OCI-LY7 (cell line): Measurements from ENCODE around the gene POGLUT3. TPM values are rescaled to one million over a fixed set of nuclear protein-coding genes. Genes with fewer than 3 reads are reported as not detected.

Source experiments
- BruUV-seq: library from RNA; stranded (reverse); fragments of 400-500 nt; replicated peaks from 2 replicates; lab custom pipeline; 2021; lab: Mats Ljungman, UMichigan
- CTCF ChIA-PET: fragments of 300-600 bp; sonication (Branson Sonifier 250); formaldehyde crosslinking; loops from one replicate; lab custom pipeline; 2022; ENCODE audit warnings: antibody characterized with exemption; ENCODE audit not compliant: unreplicated experiment; lab: Charles Lee
- POLR2A ChIA-PET: fragments of 300-600 bp; sonication (Branson Sonifier 250); formaldehyde crosslinking; loops from one replicate; lab custom pipeline; 2022; ENCODE audit warnings: antibody characterized with exemption; lab: Charles Lee
- DNase-seq: peaks from one replicate; pipeline ENCODE4 v3.0.0-alpha.2; 2015; ENCODE audit warnings: low spot score
- H2AFZ ChIP-seq: fragments of 200-600 bp; sonication (generic), shearing (Covaris generic); 2 replicates; pipeline ENCODE4 v1.6.1; 2014; ENCODE audit warnings: mild to moderate bottlenecking, antibody characterized with exemption, low read length, moderate library complexity
- H3K27ac ChIP-seq: fragments of 200-600 bp; sonication (generic); 2 replicates; pipeline ENCODE4 v1.5.1; 2014; ENCODE audit warnings: mixed run types, low read depth, mild to moderate bottlenecking, moderate library complexity, low read length, inconsistent platforms; ENCODE audit not compliant: poor library complexity, severe bottlenecking
- H3K36me3 ChIP-seq: fragments of 200-600 bp; sonication (generic); 2 replicates; pipeline ENCODE4 v1.6.1; 2014; ENCODE audit warnings: mild to moderate bottlenecking, antibody characterized with exemption, low read length, moderate library complexity, mixed read lengths; ENCODE audit not compliant: insufficient read depth
- H3K4me1 ChIP-seq: fragments of 200-600 bp; sonication (generic); 2 replicates; pipeline ENCODE4 v1.5.1; 2014; ENCODE audit warnings: mild to moderate bottlenecking, low read length; ENCODE audit not compliant: insufficient read depth, poor library complexity, severe bottlenecking
- H3K4me2 ChIP-seq: fragments of 200-600 bp; sonication (generic); 2 replicates; pipeline ENCODE4 v1.6.1; 2014; ENCODE audit warnings: mild to moderate bottlenecking, low read length
- H3K4me3 ChIP-seq: fragments of 200-600 bp; sonication (generic); 2 replicates; pipeline ENCODE4 v1.5.1; 2014; ENCODE audit warnings: mild to moderate bottlenecking, low read depth, low read length; ENCODE audit not compliant: poor library complexity, severe bottlenecking
- H3K79me2 ChIP-seq: fragments of 200-600 bp; sonication (generic); 2 replicates; pipeline ENCODE4 v1.6.1; 2016; ENCODE audit warnings: low read depth, mild to moderate bottlenecking, low read length, moderate library complexity, mixed read lengths; ENCODE audit not compliant: insufficient read depth
- H3K9me2 ChIP-seq: fragments of 200-600 bp; sonication (generic); 2 replicates; pipeline ENCODE4 v1.6.1; 2016; ENCODE audit warnings: mild to moderate bottlenecking, low read length, mixed read lengths; ENCODE audit not compliant: insufficient read depth
- H3K9me3 ChIP-seq: fragments of 200-600 bp; sonication (generic); 2 replicates; pipeline ENCODE4 v1.6.1; 2014; ENCODE audit warnings: mild to moderate bottlenecking, mixed run types, low read length, mixed read lengths
- H4K20me1 ChIP-seq: fragments of 200-600 bp; sonication (generic); 2 replicates; pipeline ENCODE4 v1.6.1; 2014; ENCODE audit warnings: mild to moderate bottlenecking, antibody characterized with exemption, low read length, moderate library complexity, mixed read lengths; ENCODE audit not compliant: insufficient read depth
- CTCF ChIP-seq: fragments of 200-600 bp; sonication (generic); conservative IDR thresholded peaks from 2 replicates; pipeline ENCODE4 v1.5.1; 2014; ENCODE audit warnings: mild to moderate bottlenecking, antibody characterized with exemption, low read length, moderate library complexity, mixed read lengths
- EZH2phosphoT487 ChIP-seq: fragments of 200-600 bp; sonication (generic); IDR thresholded peaks from 2 replicates; pipeline ENCODE4 v1.6.1; 2018; ENCODE audit warnings: low read depth, borderline replicate concordance, mild to moderate bottlenecking, mixed run types, antibody characterized with exemption, low read length, moderate library complexity, mixed read lengths
- intact Hi-C: fragments of 100-400 bp; cut with micrococcal nuclease; formaldehyde crosslinking; loops from one replicate; pipeline ENCODE4 v1.10.0; 2022; ENCODE audit not compliant: unreplicated experiment
- total RNA-seq, 2 experiments: library from RNA; depleted of rRNA in 1 of 2; stranded (reverse); fragments of >200 nt in 1 of 2; shearing (Covaris generic) in 1 of 2; gene quantifications; 2 replicates each; pipeline ENCODE4 v1.2.3, GENCODE V29; 2014 to 2022

The POGLUT3 gene
- total RNA-seq, 2 experiments from 2014 or later: not detected

- H3K9me3 ChIP-seq: no peaks in the 10 kb centered on the region
- H3K79me2 ChIP-seq: no peaks in the 10 kb centered on the region
- intact Hi-C loops: no loop called here
- H4K20me1 ChIP-seq: no peaks in the 10 kb centered on the region
- H3K36me3 ChIP-seq: no peaks in the 10 kb centered on the region
- ChIA-PET POLR2A (no interaction called here), CTCF (no interaction called here)
- H2AFZ ChIP-seq: no peak overlapping the region
- no TSS peak for BruUV-seq
- H3K4me3 ChIP-seq: no peak overlapping the region
- no peak for DNase-seq
- no peaks in the 10 kb centered on the region for H3K9me2 ChIP-seq
- no peak overlapping the region for H3K4me2 ChIP-seq
- TF ChIP-seq CTCF: no peak
- H3K4me1 ChIP-seq: peaks cover 4% of the 10 kb centered on the region
- H3K27ac ChIP-seq: no peak overlapping the region
Measured at GRCh38 chr11:108472681-108473080, 25.5 kb downstream of the POGLUT3 start.

GRCh38 chr11:108468478-108468864 lies 29.7 kb downstream of the POGLUT3 start:
- H3K4me2 ChIP-seq: no peak overlapping the region
- POLR2A ChIA-PET: interaction anchor here (0.6 kb wide), 1 partner anchor 968 kb away, joined by 3 read pairs; no protein-coding TSS in a partner anchor

More at GRCh38 chr11:108468478-108468864, 29.7 kb downstream of the POGLUT3 start:
- Histone ChIP-seq H4K20me1 (no peaks in the 10 kb centered on the region), H2AFZ (peak overlapping the region; percentile 95; the same call in 1 of the 2 replicates), H3K4me1 (peaks cover 11% of the 10 kb centered on the region), H3K79me2 (no peaks in the 10 kb centered on the region), H3K4me3 (no peak overlapping the region), H3K9me2 (no peaks in the 10 kb centered on the region), H3K36me3 (no peaks in the 10 kb centered on the region), H3K27ac (no peak overlapping the region), H3K9me3 (no peaks in the 10 kb centered on the region)
- no peak for TF ChIP-seq CTCF
- no peak for TF ChIP-seq EZH2phosphoT487
- intact Hi-C loops: loop anchor here (5.0 to 10.0 kb wide), 3 partner anchors 189 to 611 kb away; partner anchors contain the start of genes CUL5 and SLC35F2
- BruUV-seq: no TSS peak
- CTCF ChIA-PET: no interaction called here
- no peak for DNase-seq
